HepG2 (cell line): ENCODE results near the gene SMURF1. TPM values are rescaled to one million over a fixed set of nuclear protein-coding genes. Genes with fewer than 3 reads are reported as not detected.

Experiments
- ATAC-seq: fragments of 200-7000 bp; cut with Tn5 transposase; 3 replicates; pipeline ENCODE4 v1.9.1; 2020; ENCODE audit warnings: mild to moderate bottlenecking, moderate library complexity
- BruUV-seq: library from RNA; stranded (reverse); fragments of 400-500 nt; replicated peaks from 2 replicates; lab custom pipeline; 2021; lab: Mats Ljungman, UMichigan
- CTCF ChIA-PET: fragments of 300-600 bp; formaldehyde crosslinking; extraction: SDS; loops from one replicate; lab custom pipeline; 2021; ENCODE audit warnings: low total read pairs, inconsistent platforms, low intra/inter-chr PET ratio; lab: Yijun Ruan, JAX
- POLR2A ChIA-PET: fragments of 350-600 bp; sonication (Branson Sonifier 250); formaldehyde crosslinking; loops from one replicate; lab custom pipeline; 2020; ENCODE audit warnings: antibody characterized with exemption, inconsistent platforms; lab: Yijun Ruan, JAX
- DNase-seq: peaks from one replicate; pipeline ENCODE4 v3.0.0-alpha.2; 2015; ENCODE audit warnings: low spot score
- FAIRE-seq: peaks from 3 replicates; lab custom pipeline; 2011; peaks lifted over from hg19 to GRCh38; lab: Jason Lieb, UNC
- H2AFZ ChIP-seq: one replicate; pipeline ENCODE4 v1.6.1; 2011; ENCODE audit warnings: low read length, inconsistent platforms
- H3K27ac ChIP-seq: fragments of 300-600 bp; 3 replicates; pipeline ENCODE4 v1.8.0; 2011; ENCODE audit warnings: mixed run types, mild to moderate bottlenecking, mixed read lengths, low read length, inconsistent platforms; ENCODE audit not compliant: insufficient read depth; ENCODE audit errors: extremely low read length
- H3K27me3 ChIP-seq, 2 experiments: fragments of 200-600 bp in 1 of 2; 2 replicates in 1 of 2; 3 replicates in 1 of 2; pipeline versions ENCODE4 v1.6.0 to v1.8.0; 2011; ENCODE audit warnings: low read length in 2 of 2, mild to moderate bottlenecking in 2 of 2, moderate library complexity in 2 of 2, inconsistent platforms in 1 of 2; ENCODE audit not compliant: insufficient read depth in 2 of 2, control insufficient read depth in 1 of 2
- H3K36me3 ChIP-seq, 2 experiments: fragments of 200-600 bp in 1 of 2; replicated peaks in 1 of 2; 2 replicates in 1 of 2; 3 replicates in 1 of 2; pipeline versions ENCODE4 v1.5.1 to v1.8.0; 2011; ENCODE audit warnings: low read length in 2 of 2, inconsistent platforms in 1 of 2; ENCODE audit not compliant: insufficient read depth in 2 of 2, control insufficient read depth in 1 of 2
- H3K4me1 ChIP-seq: 2 replicates; pipeline ENCODE4 v1.5.1; 2012; ENCODE audit warnings: low read length, inconsistent platforms; ENCODE audit not compliant: insufficient read depth
- H3K4me2 ChIP-seq: 2 replicates; pipeline ENCODE4 v1.6.0; 2011; ENCODE audit warnings: low read depth, low read length, inconsistent platforms
- H3K4me3 ChIP-seq, 3 experiments: fragments of 200-600 bp in 1 of 3; sonication (generic), shearing (Covaris generic) in 1 of 3; replicated peaks in 1 of 3; 2 replicates each; pipeline ENCODE4 v1.5.1; 2011 to 2016; ENCODE audit warnings: low read length in 3 of 3, inconsistent platforms in 2 of 3, low read depth in 2 of 3, mild to moderate bottlenecking in 2 of 3, control low read depth in 1 of 3, mixed read lengths in 1 of 3; ENCODE audit not compliant: insufficient read depth in 1 of 3
- H3K79me2 ChIP-seq: one replicate; pipeline ENCODE4 v1.6.1; 2011; ENCODE audit warnings: low read length, inconsistent platforms; ENCODE audit not compliant: insufficient read depth
- H3K9ac ChIP-seq: 2 replicates; pipeline ENCODE4 v1.6.0; 2011; ENCODE audit warnings: mild to moderate bottlenecking, low read depth, low read length, inconsistent platforms; ENCODE audit not compliant: insufficient read depth
- H3K9me3 ChIP-seq: 2 replicates; pipeline ENCODE4 v1.5.1; 2012; ENCODE audit warnings: mild to moderate bottlenecking, low read length
- H4K20me1 ChIP-seq: 2 replicates; pipeline ENCODE4 v1.6.0; 2011; ENCODE audit warnings: inconsistent platforms, mild to moderate bottlenecking, low read length, moderate library complexity; ENCODE audit not compliant: insufficient read depth
- AHR ChIP-seq: IDR thresholded peaks from 2 replicates; pipeline ENCODE4 v1.6.1; 2018; ENCODE audit warnings: missing genetic modification reagents, missing compliant biosample characterization
- HOXD1 ChIP-seq: sonication (generic); formaldehyde crosslinking; IDR thresholded peaks from 2 replicates; pipeline ENCODE4 v1.5.0; 2020; ENCODE audit warnings: missing genetic modification reagents
- IKZF4 ChIP-seq: sonication (generic); formaldehyde crosslinking; IDR thresholded peaks from 2 replicates; pipeline ENCODE4 v1.5.1; 2020; ENCODE audit warnings: borderline replicate concordance, mild to moderate bottlenecking, low read depth, missing genetic modification reagents; ENCODE audit errors: not compliant biosample characterization
- KAT7 ChIP-seq: IDR thresholded peaks from 2 replicates; pipeline ENCODE4 v1.6.1; 2018; ENCODE audit warnings: borderline replicate concordance, missing compliant biosample characterization
- KLF13 ChIP-seq: sonication (generic); formaldehyde crosslinking; IDR thresholded peaks from 2 replicates; pipeline ENCODE4 v1.4.0; 2020; ENCODE audit warnings: mild to moderate bottlenecking, missing genetic modification reagents
- NFYC ChIP-seq: IDR thresholded peaks from 2 replicates; pipeline ENCODE4 v1.6.1; 2016; ENCODE audit warnings: missing genetic modification reagents, missing compliant biosample characterization
- RAD51 ChIP-seq: fragments of 450-650 bp; IDR thresholded peaks from 2 replicates; pipeline ENCODE4 v1.6.1; 2016; ENCODE audit warnings: borderline replicate concordance
- ZBTB20 ChIP-seq: sonication (generic); formaldehyde crosslinking; IDR thresholded peaks from 2 replicates; pipeline ENCODE4 v1.8.1; 2023; ENCODE audit warnings: missing genetic modification reagents, low read depth, mild to moderate bottlenecking, borderline replicate concordance
- ZNF12 ChIP-seq: sonication (generic); formaldehyde crosslinking; IDR thresholded peaks from 2 replicates; pipeline ENCODE4 v1.5.0; 2020; ENCODE audit warnings: missing genetic modification reagents
- ZNF292 ChIP-seq: sonication (generic); formaldehyde crosslinking; IDR thresholded peaks from 2 replicates; pipeline ENCODE4 v1.8.1; 2022; ENCODE audit warnings: mild to moderate bottlenecking, low read depth, missing genetic modification reagents, borderline replicate concordance
- ZNF354B ChIP-seq: sonication (generic); formaldehyde crosslinking; IDR thresholded peaks from 2 replicates; pipeline ENCODE4 v1.8.0; 2022; ENCODE audit warnings: mild to moderate bottlenecking, missing genetic modification reagents
- ZNF44 ChIP-seq: sonication (generic); formaldehyde crosslinking; IDR thresholded peaks from 2 replicates; pipeline ENCODE4 v1.5.1; 2020; ENCODE audit warnings: mild to moderate bottlenecking, missing genetic modification reagents
- WGBS: methylation state at CpG from one replicate; pipeline ENCODE4 v1.1.6; 2017; ENCODE audit warnings: low lambda C conversion rate; 5-methylcytosine and 5-hydroxymethylcytosine counted together
- in situ Hi-C: cut with HindIII; loops from 2 replicates; pipeline ENCODE4 v1.10.0; 2017; ENCODE audit warnings: low pct_unique_long_range_greater_than_20kb; ENCODE audit not compliant: extremely low pct_ligation_motif_present
- intact Hi-C: fragments of 100-400 bp; cut with micrococcal nuclease; formaldehyde crosslinking; loops from one replicate; pipeline ENCODE4 v1.10.0; 2022; ENCODE audit not compliant: unreplicated experiment
- polyA plus RNA-seq, 8 experiments: library from polyadenylated mRNA; depleted of rRNA in 3 of 8; stranded (reverse) in 7 of 8; unstranded in 1 of 8; fragments of >200 nt; fragmentation: Illumina TruSeq in 4 of 8; extraction: Trizol in 4 of 8; gene quantifications; 2 replicates each; pipeline versions ENCODE4 v1.2.1 to v1.2.3, GENCODE V29; 2011 to 2016; ENCODE audit warnings: low read depth in 4 of 8, missing spikeins in 1 of 8, mixed read lengths in 1 of 8; ENCODE audit not compliant: insufficient read depth in 1 of 8
- total RNA-seq, 5 experiments: library from RNA; depleted of rRNA; stranded (reverse); fragments of >200 nt; fragmentation: Illumina TruSeq; extraction: Trizol; gene quantifications; 2 replicates each; pipeline ENCODE4 v1.2.3, GENCODE V29; 2016; ENCODE audit warnings: low read depth in 1 of 5
- TF ChIP-seq, protein P1 (sequence below): sonication (generic); formaldehyde crosslinking; conservative IDR thresholded peaks from 2 replicates; pipeline ENCODE4 v1.8.0; 2022; ENCODE audit warnings: missing genetic modification reagents
- TF ChIP-seq, protein P2 (sequence below): sonication (generic); formaldehyde crosslinking; IDR thresholded peaks from 2 replicates; pipeline ENCODE4 v1.4.0; 2020; ENCODE audit warnings: missing genetic modification reagents, borderline replicate concordance
- TF ChIP-seq, protein P3 (sequence below), 2 experiments: sonication (generic) in 1 of 2; formaldehyde crosslinking in 1 of 2; IDR thresholded peaks; 2 replicates each; pipeline versions ENCODE4 v1.4.0 to v1.6.1; 2016 to 2020; ENCODE audit warnings: borderline replicate concordance in 1 of 2, low read depth in 1 of 2, mild to moderate bottlenecking in 1 of 2, missing genetic modification reagents in 1 of 2

Gene SMURF1
- total and polyA plus RNA-seq, 2 of the 13 experiments (the other 11 are each of a cell fraction or from before 2014, with no cell fraction given) = 8.3 to 11.1 TPM

DNA sequence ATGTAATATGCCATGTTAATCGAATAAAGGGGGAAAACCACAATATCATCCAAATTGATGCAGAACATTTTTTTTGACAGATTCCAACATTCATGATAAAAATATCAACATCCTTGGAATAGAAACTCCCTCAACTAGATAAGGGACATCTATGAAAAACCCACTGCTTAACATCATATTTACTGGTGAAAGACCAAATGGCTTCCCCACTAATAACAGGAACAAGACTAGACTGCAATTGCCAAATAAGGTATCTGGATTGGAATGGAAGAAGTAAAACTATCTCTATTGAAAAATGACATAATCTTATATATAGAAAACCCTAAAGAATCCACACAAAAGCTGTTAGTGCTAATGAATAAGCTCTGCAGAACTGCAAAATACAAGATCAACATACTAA is 27.8 kb downstream of the SMURF1 start (continued):
- TF ChIP-seq, protein P1, sequence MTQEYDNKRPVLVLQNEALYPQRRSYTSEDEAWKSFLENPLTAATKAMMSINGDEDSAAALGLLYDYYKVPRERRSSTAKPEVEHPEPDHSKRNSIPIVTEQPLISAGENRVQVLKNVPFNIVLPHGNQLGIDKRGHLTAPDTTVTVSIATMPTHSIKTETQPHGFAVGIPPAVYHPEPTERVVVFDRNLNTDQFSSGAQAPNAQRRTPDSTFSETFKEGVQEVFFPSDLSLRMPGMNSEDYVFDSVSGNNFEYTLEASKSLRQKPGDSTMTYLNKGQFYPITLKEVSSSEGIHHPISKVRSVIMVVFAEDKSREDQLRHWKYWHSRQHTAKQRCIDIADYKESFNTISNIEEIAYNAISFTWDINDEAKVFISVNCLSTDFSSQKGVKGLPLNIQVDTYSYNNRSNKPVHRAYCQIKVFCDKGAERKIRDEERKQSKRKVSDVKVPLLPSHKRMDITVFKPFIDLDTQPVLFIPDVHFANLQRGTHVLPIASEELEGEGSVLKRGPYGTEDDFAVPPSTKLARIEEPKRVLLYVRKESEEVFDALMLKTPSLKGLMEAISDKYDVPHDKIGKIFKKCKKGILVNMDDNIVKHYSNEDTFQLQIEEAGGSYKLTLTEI = no peak
- TF ChIP-seq KLF13 (CRISPR knock-in tag) (no peak), AHR (CRISPR knock-in tag) (no peak), ZNF292 (CRISPR knock-in tag) (no peak), ZNF354B (CRISPR knock-in tag) (no peak), NFYC (CRISPR knock-in tag) (no peak), RAD51 (no peak), IKZF4 (no peak), ZBTB20 (CRISPR knock-in tag) (no peak)
- TF ChIP-seq, protein P2, sequence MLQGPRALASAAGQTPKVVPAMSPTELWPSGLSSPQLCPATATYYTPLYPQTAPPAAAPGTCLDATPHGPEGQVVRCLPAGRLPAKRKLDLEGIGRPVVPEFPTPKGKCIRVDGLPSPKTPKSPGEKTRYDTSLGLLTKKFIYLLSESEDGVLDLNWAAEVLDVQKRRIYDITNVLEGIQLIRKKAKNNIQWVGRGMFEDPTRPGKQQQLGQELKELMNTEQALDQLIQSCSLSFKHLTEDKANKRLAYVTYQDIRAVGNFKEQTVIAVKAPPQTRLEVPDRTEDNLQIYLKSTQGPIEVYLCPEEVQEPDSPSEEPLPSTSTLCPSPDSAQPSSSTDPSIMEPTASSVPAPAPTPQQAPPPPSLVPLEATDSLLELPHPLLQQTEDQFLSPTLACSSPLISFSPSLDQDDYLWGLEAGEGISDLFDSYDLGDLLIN (CRISPR knock-in tag) = no peak

DNA sequence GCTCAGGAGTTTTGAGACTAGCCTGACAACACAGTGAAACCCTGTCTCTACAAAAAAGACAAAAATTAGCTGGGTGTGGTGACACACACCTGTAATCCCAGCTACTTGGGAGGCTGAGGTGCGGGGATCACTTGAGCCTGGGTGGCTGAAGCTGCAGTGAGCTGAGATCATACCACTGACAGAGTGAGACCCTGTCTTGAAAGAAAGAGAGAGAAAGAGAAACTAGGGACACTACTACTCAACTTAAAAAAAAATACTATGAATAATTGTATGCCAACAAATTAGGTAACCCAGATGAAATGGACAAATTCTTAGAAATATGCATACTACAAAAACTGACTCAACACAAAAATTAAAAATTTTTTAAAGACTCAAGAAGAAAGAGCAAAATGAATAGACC is 28.5 kb downstream of the SMURF1 start:
- H3K9me3 ChIP-seq = no peaks in the 10 kb centered on the region
- CTCF ChIA-PET = no interaction called here
- H3K79me2 ChIP-seq = peaks cover 79% of the 10 kb centered on the region
- H3K4me1 ChIP-seq = peaks cover 28% of the 10 kb centered on the region
- POLR2A ChIA-PET = no interaction called here
- H3K36me3 ChIP-seq = no peaks in the 10 kb centered on the region; a peak in 1 of 5 replicates
- H3K27me3 ChIP-seq = no peaks in the 10 kb centered on the region
- no peak overlapping the region for H3K27ac ChIP-seq
- ATAC-seq (no peak), FAIRE-seq (no peak), DNase-seq (no peak)
- no peak overlapping the region for H3K9ac ChIP-seq
- no peak overlapping the region for H3K4me2 ChIP-seq
- 100% methylated on average over 1 of the region's 1 CpG for WGBS
- no TSS peak for BruUV-seq
- intact Hi-C loops (no loop called here), in situ Hi-C loops (no loop called here)
- H3K4me3 ChIP-seq = no peak overlapping the region
- TF ChIP-seq ZNF44 (CRISPR knock-in tag) (no peak), HOXD1 (CRISPR knock-in tag) (no peak), ZNF12 (CRISPR knock-in tag) (no peak), KAT7 (no peak)
- TF ChIP-seq, protein P3, sequence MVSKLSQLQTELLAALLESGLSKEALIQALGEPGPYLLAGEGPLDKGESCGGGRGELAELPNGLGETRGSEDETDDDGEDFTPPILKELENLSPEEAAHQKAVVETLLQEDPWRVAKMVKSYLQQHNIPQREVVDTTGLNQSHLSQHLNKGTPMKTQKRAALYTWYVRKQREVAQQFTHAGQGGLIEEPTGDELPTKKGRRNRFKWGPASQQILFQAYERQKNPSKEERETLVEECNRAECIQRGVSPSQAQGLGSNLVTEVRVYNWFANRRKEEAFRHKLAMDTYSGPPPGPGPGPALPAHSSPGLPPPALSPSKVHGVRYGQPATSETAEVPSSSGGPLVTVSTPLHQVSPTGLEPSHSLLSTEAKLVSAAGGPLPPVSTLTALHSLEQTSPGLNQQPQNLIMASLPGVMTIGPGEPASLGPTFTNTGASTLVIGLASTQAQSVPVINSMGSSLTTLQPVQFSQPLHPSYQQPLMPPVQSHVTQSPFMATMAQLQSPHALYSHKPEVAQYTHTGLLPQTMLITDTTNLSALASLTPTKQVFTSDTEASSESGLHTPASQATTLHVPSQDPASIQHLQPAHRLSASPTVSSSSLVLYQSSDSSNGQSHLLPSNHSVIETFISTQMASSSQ (IDR thresholded peaks at IDR 0.05; ENCODE audit: low read depth) = no peak
- TF ChIP-seq, protein P3 (CRISPR knock-in tag; IDR thresholded peaks at IDR 0.05; ENCODE audit: borderline replicate concordance) = no peak
- H2AFZ ChIP-seq = no peak overlapping the region
- no peaks in the 10 kb centered on the region for H4K20me1 ChIP-seq
